Neural cell (in vitro differentiated cells): ENCODE measurements around the gene FAM83B. TPM values are rescaled to one million over a fixed set of nuclear protein-coding genes. Genes with fewer than 3 reads are reported as not detected.

Experiments used
- H2AFZ ChIP-seq: fragments of 200-600, 300-800 bp; sonication (generic), shearing (Covaris generic); 2 replicates; pipeline ENCODE4 v1.6.0; 2014; ENCODE audit warnings: low read depth, mild to moderate bottlenecking, antibody characterized with exemption, low read length, moderate library complexity
- H3F3A ChIP-seq: fragments of 200-600 bp; shearing (Covaris generic); 2 replicates; pipeline ENCODE4 v1.6.1; 2016; ENCODE audit warnings: mild to moderate bottlenecking, moderate library complexity, mixed read lengths, antibody characterized with exemption, low read length; ENCODE audit not compliant: insufficient read depth, poor library complexity, severe bottlenecking
- H3K27ac ChIP-seq: fragments of 200-600, 300-800 bp; sonication (generic), shearing (Covaris generic); 2 replicates; pipeline ENCODE4 v1.5.1; 2014; ENCODE audit warnings: mild to moderate bottlenecking, low read length, moderate library complexity
- H3K27me3 ChIP-seq: fragments of 300-800, 200-600 bp; sonication (generic), shearing (Covaris generic); 2 replicates; pipeline ENCODE4 v1.6.0; 2014; ENCODE audit warnings: mild to moderate bottlenecking, low read depth, low read length, moderate library complexity; ENCODE audit not compliant: insufficient read depth
- H3K36me3 ChIP-seq: fragments of 300-800, 200-600 bp; sonication (generic), shearing (Covaris generic); 2 replicates; pipeline ENCODE4 v1.5.1; 2014; ENCODE audit warnings: mild to moderate bottlenecking, antibody characterized with exemption, low read length, moderate library complexity; ENCODE audit not compliant: insufficient read depth
- H3K4me2 ChIP-seq: fragments of 300-800, 200-600 bp; sonication (generic), shearing (Covaris generic); 2 replicates; pipeline ENCODE4 v1.6.0; 2014; ENCODE audit warnings: mild to moderate bottlenecking, low read length
- H3K4me3 ChIP-seq: fragments of 300-800, 200-600 bp; sonication (generic), shearing (Covaris generic); 2 replicates; pipeline ENCODE4 v1.5.1; 2014; ENCODE audit warnings: mild to moderate bottlenecking, low read length, moderate library complexity
- H3K79me2 ChIP-seq: fragments of 200-600 bp; shearing (Covaris generic); replicated peaks from 2 replicates; pipeline ENCODE4 v1.6.0; 2014; ENCODE audit warnings: mild to moderate bottlenecking, low read length, moderate library complexity; ENCODE audit not compliant: insufficient read depth
- H3K9ac ChIP-seq: fragments of 300-800, 200-600 bp; sonication (generic), shearing (Covaris generic); 2 replicates; pipeline ENCODE4 v1.6.1; 2016; ENCODE audit warnings: mild to moderate bottlenecking, low read length, mixed read lengths
- H3K9me2 ChIP-seq: fragments of 200-600 bp; shearing (Covaris generic); 2 replicates; pipeline ENCODE4 v1.6.1; 2016; ENCODE audit warnings: mild to moderate bottlenecking, low read length, mixed read lengths; ENCODE audit not compliant: insufficient read depth
- H3K9me3 ChIP-seq: fragments of 200-600, 300-800 bp; sonication (generic), shearing (Covaris generic); 2 replicates; pipeline ENCODE4 v1.6.1; 2016; ENCODE audit warnings: mild to moderate bottlenecking, mixed run types, low read length, moderate library complexity, mixed read lengths
- H4K20me1 ChIP-seq: fragments of 200-600 bp; shearing (Covaris generic); 2 replicates; pipeline ENCODE4 v1.6.1; 2016; ENCODE audit warnings: mild to moderate bottlenecking, mixed run types; ENCODE audit not compliant: insufficient read depth
- EP300 ChIP-seq: fragments of 450-650 bp; conservative IDR thresholded peaks from 2 replicates; pipeline ENCODE4 v1.6.1; 2014; ENCODE audit warnings: antibody characterized with exemption, mild to moderate bottlenecking, moderate library complexity; ENCODE audit not compliant: poor library complexity, severe bottlenecking
- EZH2 ChIP-seq: fragments of 200-600, 300-800 bp; shearing (Covaris generic), sonication (generic); IDR thresholded peaks from 2 replicates; pipeline ENCODE4 v1.6.1; 2014; ENCODE audit warnings: antibody characterized with exemption, low read length, borderline replicate concordance, mild to moderate bottlenecking; ENCODE audit not compliant: insufficient read depth, poor library complexity, severe bottlenecking
- MXI1 ChIP-seq: fragments of 450-650 bp; conservative IDR thresholded peaks from 2 replicates; pipeline ENCODE4 v1.6.1; 2014; ENCODE audit warnings: antibody characterized with exemption, mild to moderate bottlenecking; ENCODE audit not compliant: poor library complexity, severe bottlenecking
- POLR2AphosphoS5 ChIP-seq: IDR thresholded peaks from 2 replicates; pipeline ENCODE4 v1.6.1; 2012
- RAD21 ChIP-seq: fragments of 450-650 bp; conservative IDR thresholded peaks from 2 replicates; pipeline ENCODE4 v1.6.1; 2014; ENCODE audit warnings: antibody characterized with exemption, mild to moderate bottlenecking, moderate library complexity
- SMC3 ChIP-seq: fragments of 450-650 bp; conservative IDR thresholded peaks from 2 replicates; pipeline ENCODE4 v1.6.1; 2014; ENCODE audit warnings: antibody characterized with exemption, mild to moderate bottlenecking, moderate library complexity; ENCODE audit not compliant: poor library complexity
- TAF1 ChIP-seq: IDR thresholded peaks from 2 replicates; pipeline ENCODE4 v1.6.1; 2012; ENCODE audit warnings: low read depth
- polyA plus RNA-seq: library from polyadenylated mRNA; depleted of rRNA; stranded (reverse); fragments of >200 nt; gene quantifications from 2 replicates; pipeline ENCODE4 v1.2.3, GENCODE V29; 2014
- TF ChIP-seq, protein P1 (sequence below): fragments of 450-650 bp; IDR thresholded peaks from 2 replicates; pipeline ENCODE4 v1.5.1; 2014; ENCODE audit warnings: antibody characterized with exemption, mild to moderate bottlenecking, moderate library complexity; ENCODE audit not compliant: poor library complexity, severe bottlenecking
- TF ChIP-seq, protein P2 (sequence below): IDR thresholded peaks from 2 replicates; pipeline ENCODE4 v1.6.1; 2012; ENCODE audit warnings: borderline replicate concordance

The FAM83B gene
- polyA plus RNA-seq, 1 donor from 2014 or later: not detected

DNA sequence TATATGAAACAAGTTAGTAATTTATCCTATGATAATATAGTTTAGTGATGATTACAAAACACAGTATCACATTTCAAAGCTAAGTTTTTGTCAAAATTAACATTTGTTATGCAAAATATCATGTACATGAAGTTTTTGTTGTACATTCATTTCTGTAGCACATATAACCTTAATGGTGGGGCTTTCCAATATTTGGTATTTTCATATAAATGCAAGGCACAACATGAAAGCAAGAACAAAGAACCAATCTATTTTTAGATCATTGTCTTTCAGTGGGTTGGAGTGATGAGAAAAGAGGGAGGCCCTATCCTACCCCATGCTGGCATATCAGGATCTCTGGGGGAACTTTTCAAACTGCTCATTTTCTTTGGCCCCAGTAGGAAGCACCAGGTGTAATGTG, 53.4 kb downstream of the FAM83B start:
- Histone ChIP-seq H3K79me2 (no peaks in the 10 kb centered on the region), H3F3A (no peaks in the 10 kb centered on the region), H3K9me3 (no peaks in the 10 kb centered on the region), H3K4me2 (no peak overlapping the region), H3K36me3 (no peaks in the 10 kb centered on the region), H3K27me3 (no peaks in the 10 kb centered on the region), H3K9me2 (no peaks in the 10 kb centered on the region), H3K27ac (no peak overlapping the region), H4K20me1 (no peaks in the 10 kb centered on the region), H3K4me3 (no peak overlapping the region), H3K9ac (no peak overlapping the region), H2AFZ (no peak overlapping the region)
- TF ChIP-seq EZH2: no peak

DNA sequence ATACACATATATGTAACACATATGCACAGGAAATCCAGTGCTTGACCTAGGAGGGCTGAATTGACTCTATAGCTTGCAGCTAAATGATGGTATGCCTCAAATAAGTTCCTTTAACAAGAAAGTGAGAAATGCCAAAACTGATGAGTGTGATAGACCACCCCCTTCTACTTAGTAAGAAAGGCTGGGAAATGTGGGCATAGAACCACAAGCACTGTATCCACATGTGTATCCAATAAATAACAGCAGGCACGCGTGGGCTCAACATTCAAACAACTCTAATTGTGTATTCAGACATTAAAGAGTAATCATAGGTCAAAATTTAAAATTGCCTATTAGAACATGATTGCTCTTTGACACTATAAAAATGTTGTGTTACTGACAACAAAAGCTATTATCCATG, 54.1 kb downstream of the FAM83B start:
- H3K4me3 ChIP-seq: no peak overlapping the region
- H3K36me3 ChIP-seq: no peaks in the 10 kb centered on the region
- no peaks in the 10 kb centered on the region for H3K27me3 ChIP-seq
- no peak overlapping the region for H3K27ac ChIP-seq
- H2AFZ ChIP-seq: no peak overlapping the region
- H3K4me2 ChIP-seq: no peak overlapping the region
- no peaks in the 10 kb centered on the region for H3K9me2 ChIP-seq
- no peaks in the 10 kb centered on the region for H3K79me2 ChIP-seq
- no peaks in the 10 kb centered on the region for H4K20me1 ChIP-seq
- no peaks in the 10 kb centered on the region for H3K9me3 ChIP-seq
- H3K9ac ChIP-seq: no peak overlapping the region
- H3F3A ChIP-seq: no peaks in the 10 kb centered on the region
- TF ChIP-seq, protein P1, sequence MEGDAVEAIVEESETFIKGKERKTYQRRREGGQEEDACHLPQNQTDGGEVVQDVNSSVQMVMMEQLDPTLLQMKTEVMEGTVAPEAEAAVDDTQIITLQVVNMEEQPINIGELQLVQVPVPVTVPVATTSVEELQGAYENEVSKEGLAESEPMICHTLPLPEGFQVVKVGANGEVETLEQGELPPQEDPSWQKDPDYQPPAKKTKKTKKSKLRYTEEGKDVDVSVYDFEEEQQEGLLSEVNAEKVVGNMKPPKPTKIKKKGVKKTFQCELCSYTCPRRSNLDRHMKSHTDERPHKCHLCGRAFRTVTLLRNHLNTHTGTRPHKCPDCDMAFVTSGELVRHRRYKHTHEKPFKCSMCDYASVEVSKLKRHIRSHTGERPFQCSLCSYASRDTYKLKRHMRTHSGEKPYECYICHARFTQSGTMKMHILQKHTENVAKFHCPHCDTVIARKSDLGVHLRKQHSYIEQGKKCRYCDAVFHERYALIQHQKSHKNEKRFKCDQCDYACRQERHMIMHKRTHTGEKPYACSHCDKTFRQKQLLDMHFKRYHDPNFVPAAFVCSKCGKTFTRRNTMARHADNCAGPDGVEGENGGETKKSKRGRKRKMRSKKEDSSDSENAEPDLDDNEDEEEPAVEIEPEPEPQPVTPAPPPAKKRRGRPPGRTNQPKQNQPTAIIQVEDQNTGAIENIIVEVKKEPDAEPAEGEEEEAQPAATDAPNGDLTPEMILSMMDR: no peak
- TF ChIP-seq RAD21 (no peak), SMC3 (no peak), EZH2 (no peak), EP300 (no peak), POLR2AphosphoS5 (no peak), MXI1 (no peak)
- TF ChIP-seq, protein P2, sequence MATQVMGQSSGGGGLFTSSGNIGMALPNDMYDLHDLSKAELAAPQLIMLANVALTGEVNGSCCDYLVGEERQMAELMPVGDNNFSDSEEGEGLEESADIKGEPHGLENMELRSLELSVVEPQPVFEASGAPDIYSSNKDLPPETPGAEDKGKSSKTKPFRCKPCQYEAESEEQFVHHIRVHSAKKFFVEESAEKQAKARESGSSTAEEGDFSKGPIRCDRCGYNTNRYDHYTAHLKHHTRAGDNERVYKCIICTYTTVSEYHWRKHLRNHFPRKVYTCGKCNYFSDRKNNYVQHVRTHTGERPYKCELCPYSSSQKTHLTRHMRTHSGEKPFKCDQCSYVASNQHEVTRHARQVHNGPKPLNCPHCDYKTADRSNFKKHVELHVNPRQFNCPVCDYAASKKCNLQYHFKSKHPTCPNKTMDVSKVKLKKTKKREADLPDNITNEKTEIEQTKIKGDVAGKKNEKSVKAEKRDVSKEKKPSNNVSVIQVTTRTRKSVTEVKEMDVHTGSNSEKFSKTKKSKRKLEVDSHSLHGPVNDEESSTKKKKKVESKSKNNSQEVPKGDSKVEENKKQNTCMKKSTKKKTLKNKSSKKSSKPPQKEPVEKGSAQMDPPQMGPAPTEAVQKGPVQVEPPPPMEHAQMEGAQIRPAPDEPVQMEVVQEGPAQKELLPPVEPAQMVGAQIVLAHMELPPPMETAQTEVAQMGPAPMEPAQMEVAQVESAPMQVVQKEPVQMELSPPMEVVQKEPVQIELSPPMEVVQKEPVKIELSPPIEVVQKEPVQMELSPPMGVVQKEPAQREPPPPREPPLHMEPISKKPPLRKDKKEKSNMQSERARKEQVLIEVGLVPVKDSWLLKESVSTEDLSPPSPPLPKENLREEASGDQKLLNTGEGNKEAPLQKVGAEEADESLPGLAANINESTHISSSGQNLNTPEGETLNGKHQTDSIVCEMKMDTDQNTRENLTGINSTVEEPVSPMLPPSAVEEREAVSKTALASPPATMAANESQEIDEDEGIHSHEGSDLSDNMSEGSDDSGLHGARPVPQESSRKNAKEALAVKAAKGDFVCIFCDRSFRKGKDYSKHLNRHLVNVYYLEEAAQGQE: no peak

DNA sequence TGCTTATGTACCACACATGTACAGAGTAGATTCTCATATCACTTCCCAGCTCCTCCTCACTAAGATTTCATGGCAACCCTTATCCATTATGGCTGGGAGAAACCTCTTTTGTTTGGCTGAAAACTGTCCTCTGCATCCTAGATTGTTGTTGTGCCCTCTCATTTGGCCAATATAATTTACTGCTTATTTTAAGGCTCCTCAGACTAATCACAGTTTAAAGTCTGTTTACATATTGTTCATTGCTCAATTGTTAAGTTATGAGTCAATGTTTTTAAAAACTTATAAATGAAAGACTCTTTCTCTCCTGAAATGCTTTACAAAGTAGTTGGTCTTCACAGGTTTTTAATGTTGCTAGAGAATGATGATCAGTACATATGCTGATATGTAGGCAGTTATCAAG, 57.3 kb downstream of the FAM83B start:
- Histone ChIP-seq H3K79me2 (no peaks in the 10 kb centered on the region), H3F3A (no peaks in the 10 kb centered on the region), H4K20me1 (no peaks in the 10 kb centered on the region), H3K4me3 (no peak overlapping the region), H3K9me2 (no peaks in the 10 kb centered on the region), H3K9ac (no peak overlapping the region), H3K9me3 (no peaks in the 10 kb centered on the region), H3K36me3 (no peaks in the 10 kb centered on the region), H3K27me3 (no peaks in the 10 kb centered on the region), H3K27ac (no peak overlapping the region), H3K4me2 (no peak overlapping the region), H2AFZ (no peak overlapping the region)
- TF ChIP-seq EZH2: no peak
- TF ChIP-seq, protein P2: no peak
- no peak for TF ChIP-seq POLR2AphosphoS5
- no peak for TF ChIP-seq SMC3
- no peak for TF ChIP-seq TAF1
- no peak for TF ChIP-seq EP300
- TF ChIP-seq, protein P1: no peak
- TF ChIP-seq RAD21: no peak
- no peak for TF ChIP-seq MXI1
